Thoracic aorta (tissue), 2 donors: ENCODE results near the gene C2orf66. TPM values are rescaled to one million over a fixed set of nuclear protein-coding genes. Genes with fewer than 3 reads are reported as not detected.

Experiments
- ATAC-seq: fragments of 150-250 bp; one replicate; pipeline ENCODE4 v1.8.0; 2017; ENCODE audit warnings: low read depth; ENCODE audit not compliant: insufficient number of reproducible peaks, low FRiP score
- DNase-seq: peaks from one replicate; pipeline ENCODE4 v3.0.0-alpha.2; 2020; ENCODE audit warnings: low spot score
- H3K27ac ChIP-seq, 2 donors: fragments of 200-600 bp; sonication (generic); 1 replicate in 1 of 2; 2 replicates in 1 of 2; pipeline ENCODE4 v1.5.1; 2016; ENCODE audit warnings: mild to moderate bottlenecking in 2 of 2, moderate library complexity in 2 of 2
- H3K27me3 ChIP-seq: fragments of 200-600 bp; sonication (generic); replicated peaks from 2 replicates; pipeline ENCODE4 v1.6.0; 2016; ENCODE audit warnings: mild to moderate bottlenecking; ENCODE audit not compliant: insufficient read depth
- H3K36me3 ChIP-seq: fragments of 200-600 bp; sonication (generic); one replicate; pipeline ENCODE4 v1.5.1; 2016
- H3K4me1 ChIP-seq, 2 donors: fragments of 200-600 bp; sonication (generic); 1 replicate in 1 of 2; 2 replicates in 1 of 2; pipeline versions ENCODE4 v1.5.1 to v1.6.0; 2016; ENCODE audit warnings: low read depth in 2 of 2, mild to moderate bottlenecking in 1 of 2; ENCODE audit not compliant: control insufficient read depth in 1 of 2
- H3K4me3 ChIP-seq: fragments of 200-600 bp; sonication (generic); 2 replicates; pipeline ENCODE4 v1.5.1; 2016; ENCODE audit warnings: mild to moderate bottlenecking
- H3K9me3 ChIP-seq: fragments of 200-600 bp; sonication (generic); 2 replicates; pipeline ENCODE4 v1.5.1; 2016
- CTCF ChIP-seq: fragments of 200-600 bp; sonication (generic); IDR thresholded peaks from one replicate; pipeline ENCODE4 v1.5.1; 2019; ENCODE audit warnings: antibody characterized with exemption
- total RNA-seq, 2 donors: library from RNA; depleted of rRNA; stranded (reverse); fragments of >200 nt; gene quantifications; one replicate each; pipeline versions ENCODE4 v1.1.0 to v1.2.3, GENCODE V29; 2016

The C2orf66 gene
- total RNA-seq, 2 donors from 2014 or later = not detected

GRCh38 chr2:196846295-196846694 lies 37.1 kb upstream of the C2orf66 start:
- no peaks in the 10 kb centered on the region for H3K36me3 ChIP-seq
- no peak for TF ChIP-seq CTCF
- ATAC-seq (no peak), DNase-seq (no peak)
- no peaks in the 10 kb centered on the region for H3K9me3 ChIP-seq
- H3K27ac ChIP-seq = no peak overlapping the region
- no peaks in the 10 kb centered on the region for H3K4me1 ChIP-seq
- no peaks in the 10 kb centered on the region for H3K27me3 ChIP-seq
- no peak overlapping the region for H3K4me3 ChIP-seq

GRCh38 chr2:196845371-196845770 lies 36.2 kb upstream of the C2orf66 start:
- Histone ChIP-seq H3K27ac (no peak overlapping the region), H3K27me3 (no peaks in the 10 kb centered on the region), H3K4me3 (no peak overlapping the region), H3K4me1 (no peaks in the 10 kb centered on the region), H3K9me3 (no peaks in the 10 kb centered on the region), H3K36me3 (no peaks in the 10 kb centered on the region)
- ATAC-seq (no peak), DNase-seq (no peak)
- no peak for TF ChIP-seq CTCF

GRCh38 chr2:196840171-196840570 lies 31.0 kb upstream of the C2orf66 start:
- ATAC-seq (no peak), DNase-seq (no peak)
- no peaks in the 10 kb centered on the region for H3K27me3 ChIP-seq
- H3K36me3 ChIP-seq = no peaks in the 10 kb centered on the region
- H3K4me3 ChIP-seq = no peak overlapping the region
- H3K27ac ChIP-seq = no peak overlapping the region
- no peak for TF ChIP-seq CTCF
- H3K9me3 ChIP-seq = no peaks in the 10 kb centered on the region
- no peaks in the 10 kb centered on the region for H3K4me1 ChIP-seq

GRCh38 chr2:196839574-196839973 lies 30.4 kb upstream of the C2orf66 start:
- no peak overlapping the region for H3K4me3 ChIP-seq
- no peaks in the 10 kb centered on the region for H3K4me1 ChIP-seq
- H3K27ac ChIP-seq = no peak overlapping the region
- H3K36me3 ChIP-seq = no peaks in the 10 kb centered on the region
- H3K9me3 ChIP-seq = no peaks in the 10 kb centered on the region
- DNase-seq (no peak), ATAC-seq (no peak)
- no peaks in the 10 kb centered on the region for H3K27me3 ChIP-seq
- no peak for TF ChIP-seq CTCF

- Histone ChIP-seq H3K36me3 (no peaks in the 10 kb centered on the region), H3K27ac (no peak overlapping the region), H3K4me1 (no peaks in the 10 kb centered on the region), H3K9me3 (no peaks in the 10 kb centered on the region), H3K4me3 (no peak overlapping the region), H3K27me3 (no peaks in the 10 kb centered on the region)
- no peak for TF ChIP-seq CTCF
- ATAC-seq (no peak), DNase-seq (no peak)
Measured at GRCh38 chr2:196836440-196836839, 27.3 kb upstream of the C2orf66 start.
